GM12872 (cell line): ENCODE measurements around the gene IZUMO1.
A peak's percentile ranks its signal among the peaks of the same experiment; 100 is the strongest.

Experiments
- TF ChIP-seq, protein P1 (sequence below): IDR thresholded peaks from 3 replicates; pipeline ENCODE4 v1.5.1; 2011; ENCODE audit warnings: low read depth, mild to moderate bottlenecking, low read length, moderate library complexity; ENCODE audit not compliant: insufficient read depth

IZUMO1 gene

DNA sequence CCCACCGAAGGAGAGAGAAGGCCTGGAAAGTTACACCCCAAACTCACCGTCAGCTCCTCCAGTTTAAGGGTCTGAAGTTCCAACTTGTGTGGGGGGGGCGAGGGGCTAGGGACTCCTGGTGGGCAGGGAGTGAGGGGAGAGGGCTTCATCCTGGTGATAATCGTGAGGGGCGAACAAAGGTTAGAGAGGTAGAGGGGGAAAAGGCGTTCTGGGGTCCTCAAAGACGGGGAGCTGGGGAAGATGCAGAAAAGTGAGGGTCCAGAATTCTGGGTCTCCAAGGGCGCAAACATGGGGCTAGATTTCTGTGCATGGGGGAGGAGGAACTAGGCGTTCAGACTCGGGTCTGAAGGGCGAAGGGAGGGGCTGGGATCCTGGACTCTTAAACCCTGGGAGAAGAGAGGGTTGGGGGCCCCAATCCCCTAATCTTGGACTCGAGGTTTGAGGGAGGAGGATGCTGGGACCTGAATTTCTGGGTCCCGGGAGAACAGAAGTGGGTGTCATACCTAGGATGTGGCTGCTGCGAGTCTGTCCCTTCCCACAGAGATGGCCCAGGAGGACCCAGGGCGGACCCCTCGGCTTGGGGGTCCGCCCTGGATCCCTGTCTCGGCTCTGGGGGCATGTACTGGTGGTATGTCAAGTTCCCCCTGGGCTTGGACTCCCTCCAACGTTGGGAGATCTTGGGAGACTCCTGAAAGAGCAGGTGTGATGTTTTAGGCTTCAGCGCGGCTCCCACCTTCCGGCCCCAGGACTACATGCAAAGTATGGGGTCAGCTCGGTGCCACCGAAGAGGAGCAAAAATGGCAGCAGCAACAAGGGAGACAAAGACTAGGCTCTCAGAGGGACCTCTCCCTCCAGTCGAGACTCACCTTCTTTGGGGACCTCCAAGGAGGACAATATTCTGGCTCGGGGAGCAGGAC is 31.7 kb downstream of the IZUMO1 start:
- TF ChIP-seq, protein P1, sequence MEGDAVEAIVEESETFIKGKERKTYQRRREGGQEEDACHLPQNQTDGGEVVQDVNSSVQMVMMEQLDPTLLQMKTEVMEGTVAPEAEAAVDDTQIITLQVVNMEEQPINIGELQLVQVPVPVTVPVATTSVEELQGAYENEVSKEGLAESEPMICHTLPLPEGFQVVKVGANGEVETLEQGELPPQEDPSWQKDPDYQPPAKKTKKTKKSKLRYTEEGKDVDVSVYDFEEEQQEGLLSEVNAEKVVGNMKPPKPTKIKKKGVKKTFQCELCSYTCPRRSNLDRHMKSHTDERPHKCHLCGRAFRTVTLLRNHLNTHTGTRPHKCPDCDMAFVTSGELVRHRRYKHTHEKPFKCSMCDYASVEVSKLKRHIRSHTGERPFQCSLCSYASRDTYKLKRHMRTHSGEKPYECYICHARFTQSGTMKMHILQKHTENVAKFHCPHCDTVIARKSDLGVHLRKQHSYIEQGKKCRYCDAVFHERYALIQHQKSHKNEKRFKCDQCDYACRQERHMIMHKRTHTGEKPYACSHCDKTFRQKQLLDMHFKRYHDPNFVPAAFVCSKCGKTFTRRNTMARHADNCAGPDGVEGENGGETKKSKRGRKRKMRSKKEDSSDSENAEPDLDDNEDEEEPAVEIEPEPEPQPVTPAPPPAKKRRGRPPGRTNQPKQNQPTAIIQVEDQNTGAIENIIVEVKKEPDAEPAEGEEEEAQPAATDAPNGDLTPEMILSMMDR = no peak

DNA sequence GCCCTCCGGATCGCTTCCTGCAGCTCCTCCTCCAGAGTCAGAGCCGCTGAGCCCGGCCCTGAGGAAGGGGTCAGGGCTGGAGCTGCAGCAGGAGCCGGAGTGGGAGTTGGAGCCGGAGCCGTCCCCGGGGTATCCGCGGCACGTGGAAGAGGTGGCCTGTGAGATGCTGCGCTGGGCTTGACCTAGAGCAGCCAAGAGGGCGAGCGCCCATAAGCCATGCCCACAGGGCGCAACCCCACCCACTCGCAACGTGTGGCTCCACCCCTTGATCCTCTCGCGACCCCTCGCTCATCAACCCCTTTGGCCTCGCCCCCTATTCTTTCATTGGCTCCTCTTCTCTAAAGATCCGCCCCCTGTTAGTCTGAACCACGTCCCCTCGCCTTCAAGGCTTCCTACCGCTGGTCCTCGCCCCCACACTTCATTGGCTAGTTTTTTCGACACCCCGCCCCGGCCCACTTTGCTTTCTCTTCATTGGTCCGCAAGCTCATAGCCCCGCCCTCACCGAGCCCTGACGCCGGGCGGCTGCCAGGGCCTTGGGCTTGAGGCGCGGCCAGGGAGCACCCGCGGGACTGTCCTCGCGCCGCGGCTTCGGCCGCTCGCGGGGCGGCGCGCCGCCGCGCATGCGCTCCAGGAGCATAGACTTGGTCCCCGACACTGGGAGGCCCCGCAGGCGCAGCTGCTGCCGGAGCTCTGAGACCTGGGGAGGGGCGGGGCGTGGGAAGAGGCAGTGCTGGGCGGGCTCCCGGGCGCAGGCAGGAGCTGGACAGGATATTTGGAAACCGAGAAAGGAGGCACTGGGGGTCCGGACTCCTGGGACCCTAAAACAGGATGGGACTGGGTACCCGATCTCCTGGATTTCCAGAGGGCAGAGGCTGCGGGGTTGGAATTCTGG is 32.6 kb downstream of the IZUMO1 start:
- TF ChIP-seq, protein P1 = no peak

DNA sequence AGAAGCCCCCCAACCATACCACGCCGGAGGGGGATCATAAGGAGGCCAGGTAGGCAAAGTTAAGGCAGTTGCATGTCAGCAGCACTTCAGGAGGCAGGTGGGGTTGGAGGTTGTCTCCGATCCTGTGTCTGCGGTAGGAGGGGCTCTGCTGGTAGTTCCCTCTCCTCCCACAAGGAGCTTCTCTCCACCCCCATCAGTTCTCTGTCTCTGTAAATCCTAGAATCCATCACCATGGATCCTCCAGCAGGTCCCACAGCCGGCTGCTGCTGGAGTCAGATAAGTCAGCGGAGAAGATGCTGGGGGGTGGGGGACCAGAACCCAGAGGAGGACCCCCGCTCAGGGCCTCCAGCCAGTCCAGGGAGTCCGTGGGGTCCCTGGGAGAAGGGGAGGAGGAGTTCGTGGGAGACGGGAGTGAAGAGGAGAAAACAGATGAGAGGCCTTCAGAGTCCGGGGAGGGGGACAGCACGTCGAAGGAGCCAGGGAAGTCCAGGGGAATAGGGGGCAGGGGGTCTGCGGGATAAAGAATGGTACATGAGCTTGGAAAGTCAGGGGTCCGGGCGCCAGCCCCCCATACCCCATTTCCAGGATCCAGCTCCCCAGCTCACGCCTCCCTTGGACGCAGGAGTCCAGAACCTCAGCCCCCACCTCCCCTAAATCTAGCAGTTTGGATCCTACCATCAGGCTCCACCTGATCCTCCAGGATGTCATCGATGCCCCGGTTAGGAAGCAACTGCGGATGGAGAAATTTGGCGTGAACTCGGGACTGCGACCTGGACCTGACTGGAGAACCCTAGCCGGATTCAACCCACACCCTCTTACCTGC is 33.5 kb downstream of the IZUMO1 start:
- TF ChIP-seq, protein P1 = peak; percentile 31; the same call in 1 of the 3 replicates

DNA sequence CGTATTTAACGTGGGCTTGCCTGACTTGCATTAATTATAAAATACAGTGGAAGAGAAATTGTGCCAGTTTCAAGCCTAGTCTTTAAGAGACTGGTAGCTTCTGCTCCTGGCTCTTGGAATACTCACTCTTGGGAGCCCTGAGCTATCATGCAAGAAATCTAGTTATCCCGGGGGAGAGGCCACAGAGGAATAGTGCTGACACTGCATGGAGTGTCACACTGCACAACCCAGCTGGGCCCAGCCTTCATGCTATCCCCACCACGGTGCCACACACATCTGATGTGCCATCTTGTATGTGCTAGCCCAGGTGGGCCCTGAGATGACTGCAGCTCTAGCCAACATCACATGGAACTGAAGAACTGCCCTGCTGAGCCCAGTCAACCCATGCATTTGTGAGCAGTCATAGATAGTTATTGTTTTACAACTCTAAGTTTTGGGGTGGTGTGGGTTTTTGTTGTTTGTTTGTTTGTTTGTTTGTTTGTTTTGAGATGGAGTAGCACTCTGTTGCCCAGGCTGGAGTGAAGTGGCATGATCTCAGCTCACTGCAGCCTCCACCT is 35.5 kb downstream of the IZUMO1 start:
- TF ChIP-seq, protein P1 = no peak

DNA sequence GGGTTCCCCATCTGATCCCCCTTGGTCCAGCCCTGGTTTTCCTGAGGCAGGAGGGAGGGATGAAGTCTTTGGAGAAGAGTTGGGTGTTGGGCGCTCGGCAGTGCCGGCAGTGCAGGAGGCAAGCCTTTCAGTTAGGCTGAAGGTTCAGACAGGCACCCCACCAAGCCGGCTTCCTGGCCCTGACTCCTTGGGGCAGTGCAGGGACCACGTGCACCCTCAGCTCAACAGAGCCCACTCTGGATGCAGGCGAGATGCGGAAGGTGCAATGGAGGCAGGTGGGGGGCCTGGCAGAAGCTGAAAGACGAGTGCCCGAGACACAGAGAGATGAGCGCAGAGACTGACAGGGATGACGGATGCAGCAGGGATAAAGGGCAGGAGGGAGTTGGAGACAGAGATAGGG is 38.2 kb downstream of the IZUMO1 start:
- TF ChIP-seq, protein P1 = no peak

DNA sequence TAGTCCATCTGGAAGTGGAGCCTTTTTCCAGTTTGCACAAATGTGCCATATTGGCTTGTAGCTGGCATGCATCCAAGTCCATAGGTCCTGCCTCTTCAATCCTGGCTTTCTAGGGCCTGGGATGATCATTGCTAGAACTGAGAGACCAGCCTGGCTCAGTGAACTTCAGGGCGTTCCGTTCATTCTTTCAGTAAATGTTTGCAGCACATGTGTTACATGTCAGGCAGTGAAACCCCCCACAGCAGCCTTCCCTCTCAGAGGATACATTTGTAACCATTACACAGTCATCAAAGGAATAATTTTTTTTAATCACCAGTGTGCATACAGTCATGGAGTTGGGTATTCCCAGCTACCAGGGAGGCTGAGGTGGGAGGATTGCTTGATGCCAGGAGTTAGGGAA is 41.3 kb downstream of the IZUMO1 start:
- TF ChIP-seq, protein P1 = no peak
